Loucy (cell line): Measurements from ENCODE around the gene R3HDML.
"Not testable (repeated sequence)": the region's sequence is repeated elsewhere in the genome, so short reads cannot be mapped to it uniquely, and the experiment has no call there.

Experiments
- H2AFZ ChIP-seq: fragments of 200-600 bp; sonication (generic); 2 replicates; pipeline ENCODE4 v1.6.0; 2016; ENCODE audit warnings: antibody characterized with exemption, mild to moderate bottlenecking, low read length, moderate library complexity
- H3F3A ChIP-seq: fragments of 200-600 bp; 2 replicates; pipeline ENCODE4 v1.6.0; 2016; ENCODE audit warnings: antibody characterized with exemption, low read depth, mild to moderate bottlenecking
- H3K27me3 ChIP-seq: fragments of 200-600 bp; sonication (generic); 2 replicates; pipeline ENCODE4 v1.6.1; 2014; ENCODE audit warnings: low read length, mild to moderate bottlenecking; ENCODE audit not compliant: insufficient read depth, poor library complexity, severe bottlenecking
- H3K36me3 ChIP-seq: fragments of 200-600 bp; sonication (generic); 2 replicates; pipeline ENCODE4 v1.6.1; 2016; ENCODE audit warnings: low read length; ENCODE audit not compliant: insufficient read depth
- H3K4me1 ChIP-seq: fragments of 200-600 bp; sonication (generic); 2 replicates; pipeline ENCODE4 v1.5.1; 2014; ENCODE audit warnings: low read length, mild to moderate bottlenecking; ENCODE audit not compliant: insufficient read depth, poor library complexity, severe bottlenecking
- H3K4me2 ChIP-seq: fragments of 200-600 bp; sonication (generic); 2 replicates; pipeline ENCODE4 v1.6.0; 2014; ENCODE audit warnings: antibody characterized with exemption, low read length, low read depth, mild to moderate bottlenecking; ENCODE audit not compliant: poor library complexity, severe bottlenecking
- H3K4me3 ChIP-seq: fragments of 200-600 bp; sonication (generic); 2 replicates; pipeline ENCODE4 v1.5.1; 2014; ENCODE audit warnings: low read length, mild to moderate bottlenecking, mixed read lengths; ENCODE audit not compliant: poor library complexity, severe bottlenecking
- H3K79me2 ChIP-seq: fragments of 200-600 bp; sonication (generic); 2 replicates; pipeline ENCODE4 v1.6.1; 2014; ENCODE audit warnings: low read length; ENCODE audit not compliant: insufficient read depth
- H3K9ac ChIP-seq: fragments of 200-600 bp; sonication (generic); 2 replicates; pipeline ENCODE4 v1.6.0; 2014; ENCODE audit warnings: mild to moderate bottlenecking, low read depth, low read length, moderate library complexity; ENCODE audit not compliant: poor library complexity, severe bottlenecking
- H3K9me2 ChIP-seq: fragments of 200-600 bp; sonication (generic); replicated peaks from 2 replicates; pipeline ENCODE4 v1.6.1; 2016; ENCODE audit warnings: low read depth, low read length, mixed read lengths
- H3K9me3 ChIP-seq: fragments of 200-600 bp; sonication (generic); 2 replicates; pipeline ENCODE4 v1.6.1; 2014; ENCODE audit warnings: mild to moderate bottlenecking, antibody characterized with exemption, low read length, low read depth; ENCODE audit not compliant: insufficient read depth
- H4K20me1 ChIP-seq: fragments of 200-600 bp; sonication (generic); 2 replicates; pipeline ENCODE4 v1.6.0; 2014; ENCODE audit warnings: antibody characterized with exemption, low read length, mild to moderate bottlenecking; ENCODE audit not compliant: insufficient read depth, poor library complexity, severe bottlenecking
- EZH2phosphoT487 ChIP-seq: fragments of 200-600 bp; IDR thresholded peaks from 2 replicates; pipeline ENCODE4 v1.6.1; 2018; ENCODE audit warnings: antibody characterized with exemption, mild to moderate bottlenecking, moderate library complexity, borderline replicate concordance
- TF ChIP-seq, protein P1 (sequence below): fragments of 200-600 bp; sonication (generic); conservative IDR thresholded peaks from 2 replicates; pipeline ENCODE4 v1.5.1; 2014; ENCODE audit warnings: mild to moderate bottlenecking, antibody characterized with exemption, low read length

Gene R3HDML

DNA sequence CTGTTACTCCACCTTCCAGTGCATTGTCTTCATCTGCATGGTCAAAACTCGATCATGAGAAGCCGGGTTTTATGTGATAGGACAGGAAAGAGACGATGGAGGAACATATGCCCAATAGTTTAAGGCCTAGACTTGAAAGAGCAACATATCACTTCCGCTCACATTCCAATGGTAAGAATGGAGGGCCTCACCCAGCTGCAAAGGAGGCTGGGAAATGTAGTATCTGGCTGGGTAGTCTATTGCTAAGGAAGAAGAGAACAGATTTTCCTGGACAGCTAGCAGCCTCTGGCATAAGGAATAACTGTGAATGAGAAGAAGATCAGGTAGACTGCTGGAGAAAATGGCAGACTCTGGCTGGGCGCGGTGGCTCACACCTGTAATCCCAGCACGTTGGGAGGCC lies 45.1 kb upstream of the R3HDML start:
- Histone ChIP-seq H3K4me2 (no peak overlapping the region), H3F3A (no peaks in the 10 kb centered on the region), H3K79me2 (no peaks in the 10 kb centered on the region), H3K27me3 (no peaks in the 10 kb centered on the region), H3K9ac (no peak overlapping the region), H4K20me1 (no peaks in the 10 kb centered on the region), H2AFZ (no peak overlapping the region), H3K36me3 (no peaks in the 10 kb centered on the region), H3K4me3 (no peak overlapping the region), H3K9me3 (no peaks in the 10 kb centered on the region), H3K9me2 (no peaks in the 10 kb centered on the region), H3K4me1 (no peaks in the 10 kb centered on the region)
- TF ChIP-seq, protein P1, sequence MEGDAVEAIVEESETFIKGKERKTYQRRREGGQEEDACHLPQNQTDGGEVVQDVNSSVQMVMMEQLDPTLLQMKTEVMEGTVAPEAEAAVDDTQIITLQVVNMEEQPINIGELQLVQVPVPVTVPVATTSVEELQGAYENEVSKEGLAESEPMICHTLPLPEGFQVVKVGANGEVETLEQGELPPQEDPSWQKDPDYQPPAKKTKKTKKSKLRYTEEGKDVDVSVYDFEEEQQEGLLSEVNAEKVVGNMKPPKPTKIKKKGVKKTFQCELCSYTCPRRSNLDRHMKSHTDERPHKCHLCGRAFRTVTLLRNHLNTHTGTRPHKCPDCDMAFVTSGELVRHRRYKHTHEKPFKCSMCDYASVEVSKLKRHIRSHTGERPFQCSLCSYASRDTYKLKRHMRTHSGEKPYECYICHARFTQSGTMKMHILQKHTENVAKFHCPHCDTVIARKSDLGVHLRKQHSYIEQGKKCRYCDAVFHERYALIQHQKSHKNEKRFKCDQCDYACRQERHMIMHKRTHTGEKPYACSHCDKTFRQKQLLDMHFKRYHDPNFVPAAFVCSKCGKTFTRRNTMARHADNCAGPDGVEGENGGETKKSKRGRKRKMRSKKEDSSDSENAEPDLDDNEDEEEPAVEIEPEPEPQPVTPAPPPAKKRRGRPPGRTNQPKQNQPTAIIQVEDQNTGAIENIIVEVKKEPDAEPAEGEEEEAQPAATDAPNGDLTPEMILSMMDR: no peak
- no peak for TF ChIP-seq EZH2phosphoT487

DNA sequence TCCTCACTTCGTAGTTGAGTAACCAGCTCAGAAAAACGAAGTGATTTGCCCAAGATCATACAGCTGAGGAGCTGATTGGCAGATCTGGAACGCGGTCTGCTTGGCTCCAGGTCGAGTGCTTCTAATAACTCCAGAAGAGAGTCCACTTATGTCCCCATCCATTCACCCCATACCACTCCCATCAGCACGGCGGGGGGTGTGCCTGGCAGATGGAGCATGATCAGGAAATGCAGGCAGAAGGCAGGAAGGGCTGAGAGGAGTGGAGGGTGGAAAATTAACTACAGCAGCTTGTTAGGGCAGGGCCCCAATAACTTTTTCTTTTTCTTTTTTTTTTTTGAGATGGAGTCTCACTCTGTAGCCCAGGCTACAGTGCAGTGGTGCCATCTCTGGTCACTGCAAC lies 40.8 kb upstream of the R3HDML start:
- Histone ChIP-seq H3K4me1 (no peaks in the 10 kb centered on the region), H4K20me1 (no peaks in the 10 kb centered on the region), H3K27me3 (no peaks in the 10 kb centered on the region), H3K4me3 (no peak overlapping the region), H3K4me2 (no peak overlapping the region), H3F3A (no peaks in the 10 kb centered on the region), H3K9me2 (no peaks in the 10 kb centered on the region), H3K9me3 (no peaks in the 10 kb centered on the region), H3K36me3 (no peaks in the 10 kb centered on the region), H3K79me2 (no peaks in the 10 kb centered on the region), H3K9ac (no peak overlapping the region), H2AFZ (no peak overlapping the region)
- no peak for TF ChIP-seq EZH2phosphoT487
- TF ChIP-seq, protein P1: no peak

DNA sequence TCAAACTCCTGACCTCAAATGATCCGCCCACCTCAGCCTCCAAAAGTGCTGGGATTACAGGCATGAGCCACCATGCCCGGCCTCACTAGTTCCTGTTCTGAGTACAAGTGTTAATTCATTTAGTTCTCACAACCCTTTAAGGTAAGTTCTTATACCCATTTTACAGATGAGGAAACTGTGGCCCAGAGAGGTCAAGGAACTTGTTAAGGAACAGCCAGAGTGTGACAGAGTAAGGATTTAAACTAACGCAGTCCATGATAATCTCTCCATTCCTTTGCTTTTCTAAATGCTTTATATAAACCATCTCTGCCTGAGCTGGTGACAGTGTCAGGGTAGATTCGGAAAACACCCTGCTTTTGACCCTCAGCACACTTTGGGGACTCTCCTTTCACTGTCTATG lies 39.1 kb upstream of the R3HDML start:
- H3K9me3 ChIP-seq: no peaks in the 10 kb centered on the region
- H3K9me2 ChIP-seq: no peaks in the 10 kb centered on the region
- no peaks in the 10 kb centered on the region for H3F3A ChIP-seq
- H3K4me3 ChIP-seq: no peak overlapping the region
- H3K9ac ChIP-seq: no peak overlapping the region
- H4K20me1 ChIP-seq: no peaks in the 10 kb centered on the region
- no peaks in the 10 kb centered on the region for H3K36me3 ChIP-seq
- no peaks in the 10 kb centered on the region for H3K4me1 ChIP-seq
- TF ChIP-seq, protein P1: no peak
- H3K27me3 ChIP-seq: no peaks in the 10 kb centered on the region
- H3K79me2 ChIP-seq: no peaks in the 10 kb centered on the region
- no peak overlapping the region for H2AFZ ChIP-seq
- H3K4me2 ChIP-seq: no peak overlapping the region

DNA sequence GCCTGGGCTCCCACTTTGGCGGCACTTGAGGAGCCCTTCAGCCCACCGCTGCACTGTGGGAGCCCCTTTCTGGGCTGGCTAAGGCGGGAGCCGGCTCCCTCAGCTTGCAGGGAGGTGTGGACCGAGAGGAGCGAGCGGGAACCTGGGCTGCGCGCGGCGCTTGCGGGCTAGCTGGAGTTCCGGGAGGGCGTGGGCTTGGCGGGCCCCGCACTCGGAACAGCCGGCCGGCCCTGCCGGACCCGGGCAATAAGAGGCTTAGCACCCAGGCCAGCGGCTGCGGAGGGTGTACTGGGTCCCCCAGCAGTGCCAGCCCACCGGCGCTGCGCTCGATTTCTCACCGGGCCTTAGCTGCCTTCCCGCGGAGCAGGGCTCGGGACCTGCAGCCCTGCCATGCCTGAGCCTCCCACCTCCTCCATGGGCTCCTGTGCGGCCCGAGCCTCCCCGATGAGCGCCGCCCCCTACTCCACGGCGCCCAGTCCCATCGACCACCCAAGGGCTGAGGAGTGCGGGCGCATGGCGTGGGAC lies 37.8 kb upstream of the R3HDML start:
- not testable (repeated sequence) for H2AFZ ChIP-seq, H3K4me3 ChIP-seq, H4K20me1 ChIP-seq, H3K4me1 ChIP-seq, H3K27me3 ChIP-seq, H3K79me2 ChIP-seq, H3K4me2 ChIP-seq, H3K9ac ChIP-seq, H3K9me2 ChIP-seq, H3F3A ChIP-seq, H3K36me3 ChIP-seq, H3K9me3 ChIP-seq
